Activated CD8-positive, alpha-beta memory T cell treated with anti-CD3 and anti-CD28 coated beads, Interleukin-2, amount 50 U/mL, for 24 hours (primary cell): ENCODE results near the gene FIGLA.
"Not testable (repeated sequence)": the region's sequence is repeated elsewhere in the genome, so short reads cannot be mapped to it uniquely, and the experiment has no call there.

Experiments used
- DNase-seq: peaks from one replicate; pipeline ENCODE4 v3.0.0-alpha.2; 2020; ENCODE audit errors: extremely low read depth

Gene FIGLA

GRCh38 chr2:70746094-70746974 lies 44.1 kb downstream of the FIGLA start:
- no peak for DNase-seq

GRCh38 chr2:70745276-70745825 lies 45.1 kb downstream of the FIGLA start:
- no peak for DNase-seq

DNA sequence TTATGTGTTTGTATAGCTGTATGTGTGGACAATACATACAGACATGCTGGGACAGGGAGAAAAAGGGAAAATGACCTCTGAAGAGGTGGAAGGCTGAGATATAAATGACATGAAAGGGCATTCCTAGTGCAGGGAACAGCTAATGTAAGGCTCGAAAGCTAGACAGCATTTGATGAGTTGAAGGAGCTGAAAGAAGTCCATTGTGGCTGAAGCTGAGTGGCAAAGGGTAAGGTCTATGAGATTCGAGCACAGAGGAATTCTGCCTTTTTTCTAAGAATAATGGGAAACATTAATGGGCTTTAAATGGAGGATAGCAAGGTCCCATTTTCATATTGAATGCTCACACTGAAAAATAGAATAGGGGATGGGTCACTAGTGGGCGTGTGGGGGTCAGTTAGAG lies 46.0 kb downstream of the FIGLA start:
- DNase-seq: no peak

DNA sequence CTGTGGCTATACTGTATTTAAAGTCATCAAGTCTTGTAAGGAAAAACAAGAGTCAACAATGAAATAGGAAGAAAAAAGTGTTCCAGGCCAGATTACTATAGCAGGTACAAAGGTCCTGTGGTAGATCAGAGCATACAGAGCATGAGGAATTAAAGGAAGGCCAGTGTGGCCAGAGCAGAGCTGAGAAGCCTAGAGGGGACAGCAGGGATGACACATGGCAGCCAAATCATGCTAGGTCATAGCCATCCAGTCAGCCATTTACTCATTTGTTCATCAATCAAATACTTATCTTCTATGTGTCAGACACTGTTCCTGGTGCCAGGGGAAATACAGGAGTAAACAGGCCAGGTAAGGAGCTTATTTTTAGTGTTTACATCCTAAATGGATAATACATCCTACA lies 46.8 kb downstream of the FIGLA start:
- DNase-seq: no peak

GRCh38 chr2:70743068-70743467 lies 47.4 kb downstream of the FIGLA start:
- DNase-seq: no peak

- DNase-seq: not testable (repeated sequence)
Observed at GRCh38 chr2:70739492-70739891, 51.0 kb downstream of the FIGLA start.

DNA sequence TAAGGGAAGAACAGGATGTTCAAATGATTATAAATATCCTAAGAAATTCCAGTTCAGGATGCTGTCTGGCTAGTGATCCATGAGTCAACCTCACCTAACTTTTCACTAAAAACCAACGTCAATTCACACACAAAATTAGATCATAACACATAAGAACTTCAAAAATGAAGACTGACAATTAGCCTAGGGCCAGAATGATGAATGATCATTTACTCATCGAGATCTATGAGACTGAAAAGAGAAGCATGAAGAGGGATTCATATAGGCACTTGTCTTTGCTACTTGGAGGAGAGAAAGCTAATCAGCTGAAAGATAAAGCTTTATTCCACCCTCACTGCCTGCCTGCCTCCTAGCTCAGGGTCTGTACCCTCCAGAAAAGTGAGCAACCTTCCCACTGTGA lies 52.3 kb downstream of the FIGLA start:
- no peak for DNase-seq

DNA sequence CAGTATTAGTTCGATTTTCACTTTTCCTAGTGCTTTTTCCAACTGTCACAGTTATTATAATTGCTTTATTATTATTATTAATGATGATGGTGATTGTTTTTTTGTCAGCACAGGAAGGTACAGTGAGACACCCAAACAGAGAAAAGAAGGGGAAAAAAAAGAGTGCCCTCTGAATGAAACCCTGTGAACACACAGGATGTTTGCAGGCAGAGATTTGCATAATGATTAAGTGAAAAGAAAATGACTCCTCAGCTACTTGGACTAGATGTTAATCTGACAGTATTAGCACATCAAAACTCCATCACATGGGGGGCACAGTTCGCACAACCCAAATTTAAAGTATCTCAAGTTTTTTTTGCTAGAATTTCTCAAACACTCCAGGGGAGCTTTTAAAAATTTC lies 55.4 kb downstream of the FIGLA start:
- no peak for DNase-seq

GRCh38 chr2:70733646-70734180 lies 56.7 kb downstream of the FIGLA start:
- no peak for DNase-seq

DNA sequence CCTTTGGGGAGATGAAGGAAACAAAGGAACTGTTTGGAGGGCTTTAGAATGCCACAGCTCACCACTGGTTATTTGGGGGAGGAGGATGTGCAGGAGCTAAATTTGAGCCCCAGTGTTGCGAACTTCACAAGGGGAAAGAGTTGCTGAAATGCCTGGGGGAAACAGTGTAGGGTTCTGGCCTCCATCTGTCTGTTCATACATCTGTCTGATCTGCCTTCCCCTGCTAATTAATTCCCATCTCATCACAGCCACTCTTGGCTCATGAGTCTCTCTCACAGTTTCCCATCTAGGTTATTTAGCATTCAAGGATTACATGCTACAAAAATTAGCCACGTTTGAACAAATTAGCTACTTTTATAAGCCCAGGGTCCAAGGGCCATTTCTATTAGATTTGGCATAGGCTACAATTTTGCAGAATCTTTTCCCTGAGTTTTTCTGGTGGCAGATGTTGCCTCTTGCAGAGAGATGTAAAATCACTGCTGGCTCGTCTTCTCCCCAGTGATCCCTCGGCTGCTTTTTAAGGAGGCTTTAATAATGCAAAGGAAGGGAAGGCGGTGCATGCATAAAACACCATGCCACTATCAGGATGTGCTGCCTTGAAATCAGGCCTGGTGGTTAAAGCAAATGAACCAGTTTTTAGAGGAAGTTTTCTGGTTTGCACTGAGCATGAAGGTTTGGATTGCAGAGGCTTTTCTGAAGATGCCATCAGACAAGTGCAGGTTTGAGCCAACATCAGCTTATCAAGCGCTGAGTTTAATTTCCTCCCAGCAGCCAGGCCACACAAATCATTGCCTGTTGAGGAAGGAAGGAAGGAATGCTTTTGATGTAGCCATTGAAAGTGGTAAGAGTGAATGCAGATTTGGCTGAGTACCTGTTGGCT lies 57.4 kb downstream of the FIGLA start:
- no peak for DNase-seq

GRCh38 chr2:70730730-70731129 lies 59.7 kb downstream of the FIGLA start:
- DNase-seq: no peak

GRCh38 chr2:70729647-70730046 lies 60.8 kb downstream of the FIGLA start:
- no peak for DNase-seq

DNA sequence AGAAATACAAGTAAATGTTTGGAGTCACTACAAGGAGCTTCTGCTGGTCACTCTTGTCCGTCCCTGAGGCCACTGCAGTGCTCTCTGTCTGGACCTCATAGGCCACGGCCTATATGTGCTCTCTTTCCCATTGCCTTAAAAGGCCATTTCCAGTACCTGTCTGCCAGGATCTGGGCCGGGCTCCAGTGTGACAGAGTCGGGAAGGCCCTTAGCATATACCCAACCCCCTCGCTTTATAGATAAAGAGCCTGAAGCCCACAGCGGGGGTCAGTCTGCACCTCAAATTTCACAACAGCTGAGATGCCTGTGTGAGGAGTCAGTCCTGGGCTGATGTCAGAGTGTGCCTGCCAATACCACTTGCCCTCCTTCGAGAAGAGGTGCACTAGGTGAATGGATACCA lies 62.3 kb downstream of the FIGLA start:
- DNase-seq: no peak
